ENCODE results near the gene WWC1.

The WWC1 gene

DNA sequence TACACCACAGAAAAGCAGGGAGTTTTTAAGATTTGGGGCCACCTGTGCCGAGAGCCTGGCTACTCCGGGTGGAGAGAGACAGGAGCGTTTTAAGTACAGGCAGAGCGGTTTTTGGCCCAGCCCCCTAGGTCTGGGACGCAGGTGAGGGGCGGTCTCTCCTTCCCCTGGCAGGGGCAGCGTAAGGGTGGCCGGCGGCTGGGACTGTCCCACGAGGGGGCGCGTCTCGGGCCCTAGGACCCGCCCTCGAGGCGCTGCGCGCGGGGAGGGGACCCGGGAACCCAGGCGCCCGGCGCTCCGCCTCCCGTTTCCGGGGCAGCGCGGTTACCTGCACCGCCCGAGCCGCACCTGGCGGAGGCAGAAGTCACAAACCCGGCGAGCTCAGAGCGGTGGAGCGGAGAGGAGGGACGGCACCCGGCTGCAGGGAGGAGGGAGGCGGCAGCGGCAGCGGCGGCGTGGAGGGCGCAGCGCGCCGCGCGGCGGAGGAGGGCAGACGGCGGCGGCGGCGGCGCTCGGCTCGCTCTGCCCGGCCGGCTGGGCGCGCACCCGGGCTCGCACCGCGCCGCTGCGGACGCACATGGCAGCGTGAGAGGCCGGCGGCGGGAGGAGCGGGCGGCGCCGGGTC is at the start of gene WWC1:
Gene WWC1, plus strand, starts transcription at position 304 of the 622 bp plus-strand sequence. CDS start 508 bp downstream, outside the sequence.
- Mint-ChIP-seq H3K9me3 (peaks cover 3 to 4% of the 10 kb centered on the region in 2 donors), H3K27me3 (peaks cover 48 to 85% of the 10 kb centered on the region in 2 donors), H3K4me1 (peaks cover 8 to 28% of the 10 kb centered on the region in 2 donors), H3K27ac (no peak within 1 kb of the TSS), H3K36me3 (peaks cover 0 to 3% of the 10 kb centered on the region in 2 donors), H3K4me3 (peak within 1 kb of the TSS; percentile 61 to 63)
- DNase-seq (peak; percentile 49), ATAC-seq (replicated peaks) (peak; percentile 81 to 85)

DNA sequence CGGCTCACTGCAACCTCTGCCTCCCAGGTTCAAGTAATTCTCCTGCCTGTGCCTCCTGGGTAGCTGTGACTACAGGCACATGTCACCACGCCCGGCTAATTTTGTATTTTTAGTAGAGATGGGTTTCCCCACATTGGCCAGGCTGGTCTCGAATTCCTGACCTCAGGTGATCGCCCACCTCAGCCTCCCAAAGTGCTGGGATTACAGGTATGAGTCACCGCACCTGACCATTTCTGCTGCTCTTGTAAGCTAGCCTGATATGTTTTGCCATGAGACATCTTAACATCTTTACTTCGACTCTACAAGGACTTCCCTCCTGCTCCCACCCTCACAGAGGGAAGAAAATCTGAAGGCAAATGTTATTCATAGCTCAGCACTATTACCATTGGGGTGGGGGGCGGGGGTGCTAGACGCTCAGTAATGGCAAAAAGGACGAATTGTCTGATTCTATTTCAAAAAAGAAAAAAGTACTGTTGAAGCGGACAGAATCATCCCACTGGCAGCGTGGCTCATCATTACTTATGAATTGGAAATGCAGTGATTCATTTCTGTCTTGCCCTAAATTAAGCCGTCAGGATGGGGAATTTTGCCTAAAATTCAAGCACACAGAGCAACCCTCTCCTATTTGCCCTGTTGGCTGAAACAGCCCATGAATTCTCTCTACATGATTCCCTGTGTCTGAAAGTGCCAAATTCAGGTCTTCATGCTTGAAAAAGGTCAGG is 46.4 kb upstream of the WWC1 start:
- Mint-ChIP-seq H3K36me3 (no peaks in the 10 kb centered on the region), H3K4me1 (no peaks in the 10 kb centered on the region), H3K9me3 (peaks cover 3 to 4% of the 10 kb centered on the region in 2 donors), H3K4me3 (no peak overlapping the region), H3K27ac (no peak overlapping the region), H3K27me3 (peaks cover 3 to 7% of the 10 kb centered on the region in 2 donors)
- ATAC-seq (replicated peaks), result no peak
- DNase-seq, result no peak

DNA sequence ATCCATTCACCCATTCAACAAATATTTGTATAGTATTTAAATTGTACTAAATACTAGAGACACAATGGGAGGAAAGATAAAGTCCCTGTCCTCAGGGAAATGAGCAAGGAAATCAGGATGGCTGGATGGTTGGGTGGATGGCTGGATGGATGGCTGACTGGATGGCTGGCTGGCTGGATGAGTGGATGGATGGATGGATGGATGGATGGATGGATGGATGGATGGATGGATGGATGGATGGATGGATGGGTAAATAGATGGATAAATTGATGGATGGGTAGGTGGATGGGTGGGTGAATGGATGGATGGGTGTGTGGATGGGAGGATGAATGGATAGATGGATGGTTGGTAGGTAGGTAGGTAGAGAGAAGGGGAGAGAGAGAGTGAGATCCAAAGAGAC is 41.5 kb upstream of the WWC1 start:
- ATAC-seq (replicated peaks) (no peak), DNase-seq (no peak)
- Mint-ChIP-seq H3K4me3 (no peak overlapping the region), H3K36me3 (no peaks in the 10 kb centered on the region), H3K27me3 (peaks cover 3 to 8% of the 10 kb centered on the region in 2 donors), H3K9me3 (peaks cover 3 to 6% of the 10 kb centered on the region in 2 donors), H3K4me1 (no peaks in the 10 kb centered on the region), H3K27ac (no peak overlapping the region)

DNA sequence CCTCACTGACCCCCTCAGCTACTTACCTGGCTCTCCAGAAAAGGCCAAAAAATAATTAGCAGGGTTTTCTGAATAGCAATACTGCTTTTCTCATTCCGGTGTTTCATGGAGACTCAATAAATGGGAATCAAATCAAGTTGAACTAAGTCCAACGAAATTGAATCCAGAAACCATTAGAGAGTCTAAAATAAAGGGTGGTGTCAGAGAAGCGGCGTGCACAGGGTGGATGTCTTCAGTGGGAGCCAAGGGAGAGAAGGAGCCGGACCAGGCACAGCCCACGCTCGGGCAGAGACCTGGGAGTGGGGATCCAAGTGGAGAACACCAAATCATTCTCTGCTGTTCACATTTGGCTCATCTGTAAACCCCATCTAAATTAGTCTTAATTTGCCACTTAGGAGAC is 40.2 kb upstream of the WWC1 start:
- no peak overlapping the region for H3K4me3 Mint-ChIP-seq
- H3K36me3 Mint-ChIP-seq, result no peaks in the 10 kb centered on the region
- no peaks in the 10 kb centered on the region for H3K4me1 Mint-ChIP-seq
- no peak overlapping the region for H3K27ac Mint-ChIP-seq
- ATAC-seq (replicated peaks) (no peak), DNase-seq (no peak)
- peaks cover 3 to 8% of the 10 kb centered on the region in 2 donors for H3K27me3 Mint-ChIP-seq
- peaks cover 3 to 6% of the 10 kb centered on the region in 2 donors for H3K9me3 Mint-ChIP-seq

DNA sequence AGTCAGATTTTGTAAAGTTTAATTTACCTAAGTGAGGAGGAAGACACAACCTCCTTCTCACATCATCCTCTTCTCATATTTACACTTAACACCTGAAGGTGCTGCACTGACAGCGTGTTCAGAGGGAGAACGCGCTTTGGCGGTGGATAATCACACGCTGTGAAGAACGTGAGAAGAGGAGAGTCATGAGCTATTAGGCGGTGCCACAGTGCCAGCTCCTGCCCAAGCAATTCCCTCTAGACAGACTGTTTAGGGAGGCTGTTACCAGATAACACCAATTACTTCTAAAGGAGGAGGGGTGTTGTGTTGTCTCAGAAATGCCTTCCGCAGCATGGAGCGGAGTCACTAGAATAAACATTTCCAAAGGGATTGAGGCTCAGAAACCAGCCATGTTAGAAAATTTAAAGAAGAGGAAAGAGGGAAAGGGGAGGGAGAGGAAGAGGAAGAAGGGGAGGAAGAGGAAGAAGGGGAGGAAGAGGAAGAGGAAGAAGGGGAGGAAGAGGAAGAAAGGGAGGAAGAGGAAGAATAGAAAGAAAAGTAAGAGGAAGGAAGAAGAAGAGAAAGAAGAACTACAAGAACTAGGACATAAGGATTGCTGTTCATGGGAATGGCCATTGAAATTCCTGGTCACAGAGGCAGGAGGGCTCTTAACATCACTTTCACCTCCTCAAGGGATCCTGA is 37.3 kb upstream of the WWC1 start:
- Mint-ChIP-seq H3K4me3 (no peak overlapping the region), H3K9me3 (peaks cover 0 to 4% of the 10 kb centered on the region in 2 donors), H3K36me3 (no peaks in the 10 kb centered on the region), H3K27me3 (peaks cover 6 to 8% of the 10 kb centered on the region in 2 donors), H3K4me1 (peaks cover 0 to 2% of the 10 kb centered on the region in 2 donors), H3K27ac (no peak overlapping the region)
- DNase-seq (no peak), ATAC-seq (replicated peaks) (no peak)

DNA sequence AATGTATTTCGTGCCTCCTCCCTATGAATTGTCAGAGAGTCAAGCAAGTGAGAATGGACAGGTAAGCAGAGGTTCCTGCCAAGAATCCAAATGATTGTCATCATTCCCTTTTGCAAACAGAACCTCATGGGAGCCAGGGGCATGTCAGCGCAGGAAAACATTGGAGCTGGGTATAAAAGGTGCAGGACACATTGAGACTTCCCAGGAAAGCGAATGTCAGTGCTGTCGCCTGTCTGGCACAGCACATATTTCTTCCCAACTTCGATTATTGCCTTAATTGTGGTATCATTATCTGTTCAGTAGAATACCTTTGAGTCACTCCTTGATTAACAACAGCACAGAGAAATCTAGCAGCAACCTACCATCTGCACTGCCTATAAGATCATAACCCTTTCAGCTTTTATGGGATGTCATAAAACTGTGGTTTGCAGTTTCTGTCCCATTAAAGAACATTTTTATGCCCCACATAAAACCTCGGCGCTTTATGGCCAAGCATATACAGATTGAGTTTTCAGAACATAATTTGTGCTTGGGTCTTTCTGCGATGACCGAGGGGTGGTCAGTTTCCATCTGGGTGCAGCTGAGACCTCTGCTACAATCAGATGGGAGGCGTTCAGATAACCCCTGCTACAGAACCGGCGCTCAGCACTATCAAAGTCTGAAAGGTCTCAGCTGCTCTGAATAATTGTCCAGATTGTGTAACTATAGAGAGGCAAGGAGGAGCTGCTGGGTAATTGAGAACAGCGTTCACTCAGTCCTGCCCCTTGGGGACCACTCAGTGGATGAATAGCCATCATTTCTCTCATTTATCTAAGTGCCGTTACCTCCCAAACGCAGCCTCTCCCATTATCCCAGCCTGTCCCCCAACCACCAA is 30.9 kb upstream of the WWC1 start:
- H3K27me3 Mint-ChIP-seq, result peaks cover 0 to 6% of the 10 kb centered on the region in 2 donors
- DNase-seq (no peak), ATAC-seq (replicated peaks) (no peak)
- no peaks in the 10 kb centered on the region for H3K9me3 Mint-ChIP-seq
- no peaks in the 10 kb centered on the region for H3K36me3 Mint-ChIP-seq
- peaks cover 0 to 2% of the 10 kb centered on the region in 2 donors for H3K4me1 Mint-ChIP-seq
- H3K4me3 Mint-ChIP-seq, result no peak overlapping the region
- H3K27ac Mint-ChIP-seq, result no peak overlapping the region

DNA sequence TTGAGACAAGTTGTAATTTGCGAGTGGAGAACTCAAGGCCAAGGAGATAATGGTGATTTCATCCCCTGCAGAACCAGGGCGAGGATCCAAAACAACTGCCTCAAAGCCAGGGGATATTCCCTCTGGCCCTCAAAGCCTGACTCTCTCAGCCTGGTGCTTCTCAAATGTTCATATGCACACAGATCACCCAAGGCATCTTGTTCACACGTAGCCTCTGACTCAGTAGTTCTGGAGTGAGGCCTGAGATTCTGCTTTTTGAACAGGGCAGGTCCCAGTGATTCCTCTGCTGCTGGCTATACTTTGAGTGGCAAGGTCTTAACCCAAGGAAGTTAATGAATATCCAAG is 30.2 kb upstream of the WWC1 start:
- no peaks in the 10 kb centered on the region for H3K36me3 Mint-ChIP-seq
- H3K9me3 Mint-ChIP-seq, result no peaks in the 10 kb centered on the region
- ATAC-seq (replicated peaks) (no peak), DNase-seq (no peak)
- H3K27ac Mint-ChIP-seq, result no peak overlapping the region
- H3K4me1 Mint-ChIP-seq, result peaks cover 0 to 2% of the 10 kb centered on the region in 2 donors
- peaks cover 0 to 6% of the 10 kb centered on the region in 2 donors for H3K27me3 Mint-ChIP-seq
- no peak overlapping the region for H3K4me3 Mint-ChIP-seq

DNA sequence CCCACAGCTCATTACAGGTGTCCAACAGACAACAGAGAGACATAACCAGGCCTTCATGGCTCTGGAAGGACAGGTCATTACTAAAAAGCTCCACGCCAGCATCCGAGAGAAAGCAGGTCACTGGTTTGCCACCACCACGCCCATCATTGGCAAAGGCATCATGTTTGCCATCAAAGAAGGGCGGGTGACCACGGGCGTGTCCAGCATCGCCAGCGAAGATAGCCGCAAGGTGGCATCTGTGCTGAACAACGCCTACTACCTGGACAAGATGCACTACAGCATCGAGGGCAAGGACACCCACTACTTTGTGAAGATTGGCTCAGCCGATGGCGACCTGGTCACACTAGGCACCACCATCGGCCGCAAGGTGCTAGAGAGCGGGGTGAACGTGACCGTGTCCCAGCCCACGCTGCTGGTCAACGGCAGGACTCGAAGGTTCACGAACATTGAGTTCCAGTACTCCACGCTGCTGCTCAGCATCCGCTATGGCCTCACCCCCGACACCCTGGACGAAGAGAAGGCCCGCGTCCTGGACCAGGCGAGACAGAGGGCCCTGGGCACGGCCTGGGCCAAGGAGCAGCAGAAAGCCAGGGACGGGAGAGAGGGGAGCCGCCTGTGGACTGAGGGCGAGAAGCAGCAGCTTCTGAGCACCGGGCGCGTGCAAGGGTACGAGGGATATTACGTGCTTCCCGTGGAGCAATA is 29.3 kb upstream of the WWC1 start:
- Mint-ChIP-seq H3K27me3 (peaks cover 0 to 1% of the 10 kb centered on the region in 2 donors), H3K27ac (no peak overlapping the region)

DNA sequence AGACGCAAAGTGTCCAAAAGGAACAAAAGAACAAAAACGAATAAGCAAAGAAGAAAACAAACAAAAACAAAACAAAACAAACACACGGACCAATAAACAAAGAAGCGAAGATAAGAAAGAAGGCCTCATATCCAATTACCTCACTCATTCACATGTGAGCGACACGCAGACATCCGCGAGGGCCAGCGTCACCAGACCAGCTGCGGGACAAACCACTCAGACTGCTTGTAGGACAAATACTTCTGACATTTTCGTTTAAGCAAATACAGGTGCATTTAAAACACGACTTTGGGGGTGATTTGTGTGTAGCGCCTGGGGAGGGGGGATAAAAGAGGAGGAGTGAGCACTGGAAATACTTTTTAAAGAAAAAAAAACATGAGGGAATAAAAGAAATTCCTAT is 28.3 kb upstream of the WWC1 start:
- DNase-seq, result no peak
- no peak overlapping the region for H3K27ac Mint-ChIP-seq
- peaks cover 0 to under 1% of the 10 kb centered on the region in 2 donors for H3K27me3 Mint-ChIP-seq
- ATAC-seq (replicated peaks), result no peak
- H3K4me3 Mint-ChIP-seq, result no peak overlapping the region
- H3K36me3 Mint-ChIP-seq, result no peaks in the 10 kb centered on the region
- H3K4me1 Mint-ChIP-seq, result peaks cover 0 to under 1% of the 10 kb centered on the region in 2 donors
- no peaks in the 10 kb centered on the region for H3K9me3 Mint-ChIP-seq

More for the DNA sequence above, 29.3 kb upstream of the WWC1 start:
- Mint-ChIP-seq H3K36me3 (no peaks in the 10 kb centered on the region), H3K4me3 (no peak overlapping the region), H3K4me1 (peaks cover 0 to 2% of the 10 kb centered on the region in 2 donors), H3K9me3 (no peaks in the 10 kb centered on the region)
- DNase-seq, result no peak
- no peak for ATAC-seq (replicated peaks)

DNA sequence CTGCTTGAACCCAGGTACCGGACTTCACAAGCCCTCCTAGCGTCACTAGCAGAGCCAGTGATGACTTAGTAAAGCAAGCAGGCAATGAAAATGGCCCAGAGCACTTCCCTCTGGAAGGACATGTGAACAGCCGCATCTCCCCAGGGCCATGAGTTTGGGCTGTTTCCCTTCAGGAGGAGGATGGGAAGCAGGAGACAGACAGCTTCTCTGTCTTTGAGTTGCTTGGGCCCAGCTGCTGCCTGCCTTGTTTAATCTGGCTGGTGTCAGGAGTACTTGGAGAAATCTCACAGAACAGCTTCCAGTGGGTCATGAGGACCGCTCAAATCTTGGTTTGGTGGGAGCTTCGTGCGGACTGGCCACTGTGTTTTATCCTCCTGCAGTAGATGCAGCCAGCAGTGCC is 25.4 kb upstream of the WWC1 start:
- ATAC-seq (replicated peaks) (no peak), DNase-seq (no peak)
- Mint-ChIP-seq H3K27ac (no peak overlapping the region), H3K4me1 (peaks cover 7 to 15% of the 10 kb centered on the region in 2 donors), H3K27me3 (peaks cover 16 to 17% of the 10 kb centered on the region in 2 donors), H3K4me3 (no peak overlapping the region), H3K36me3 (no peaks in the 10 kb centered on the region), H3K9me3 (no peaks in the 10 kb centered on the region)

DNA sequence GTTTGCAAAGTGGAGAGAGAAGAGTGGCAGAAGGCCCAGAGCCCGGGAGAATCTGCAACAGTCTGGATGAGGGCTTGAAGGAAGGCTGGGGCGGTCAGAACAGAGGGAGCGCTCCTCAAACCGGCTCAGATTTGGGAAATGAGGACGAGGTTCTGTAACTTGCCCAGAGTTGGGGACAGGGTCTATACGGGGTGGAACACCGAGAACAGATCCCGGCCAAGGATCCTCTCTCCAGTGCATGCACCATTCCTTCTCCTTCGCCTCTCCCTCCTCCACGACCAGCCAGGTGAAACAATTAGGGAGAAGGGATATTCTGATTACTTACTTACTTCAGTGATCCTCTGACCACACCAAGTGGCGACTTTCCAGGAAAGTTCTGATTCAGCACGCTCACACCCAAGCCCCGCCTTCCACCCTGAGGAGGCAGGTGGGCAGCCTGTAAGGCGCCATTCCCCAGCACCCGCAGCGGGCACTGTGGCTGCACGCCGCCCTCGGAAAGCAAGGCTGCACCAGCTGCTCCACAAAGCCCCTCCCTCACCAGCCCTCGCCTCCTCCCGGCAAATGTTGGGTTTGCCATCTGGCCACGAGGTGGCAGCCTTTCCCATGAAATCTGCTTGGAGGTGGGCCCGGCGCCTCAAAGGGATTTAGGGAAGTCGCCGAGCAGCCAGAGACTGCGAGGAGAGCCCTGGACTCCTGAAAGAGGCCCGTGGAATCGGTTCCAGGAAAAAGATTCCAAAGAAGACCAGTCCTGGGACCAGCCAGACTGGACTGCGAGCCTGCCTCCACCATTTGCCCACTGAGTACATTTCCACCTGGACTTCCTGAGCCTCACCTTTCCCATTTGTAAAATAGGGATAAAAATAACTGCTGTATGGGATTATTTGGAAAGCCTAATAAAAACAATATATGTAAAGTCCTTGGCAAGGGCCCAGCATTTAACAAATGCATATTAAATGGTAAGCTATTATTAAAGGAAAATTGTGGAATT is 22.2 kb upstream of the WWC1 start:
- Mint-ChIP-seq H3K27me3 (peaks cover 16 to 30% of the 10 kb centered on the region in 2 donors), H3K4me3 (peak overlapping the region in 1 of 2 donors; percentile 59)
- peak; percentile 78 to 89 for ATAC-seq (replicated peaks)

DNA sequence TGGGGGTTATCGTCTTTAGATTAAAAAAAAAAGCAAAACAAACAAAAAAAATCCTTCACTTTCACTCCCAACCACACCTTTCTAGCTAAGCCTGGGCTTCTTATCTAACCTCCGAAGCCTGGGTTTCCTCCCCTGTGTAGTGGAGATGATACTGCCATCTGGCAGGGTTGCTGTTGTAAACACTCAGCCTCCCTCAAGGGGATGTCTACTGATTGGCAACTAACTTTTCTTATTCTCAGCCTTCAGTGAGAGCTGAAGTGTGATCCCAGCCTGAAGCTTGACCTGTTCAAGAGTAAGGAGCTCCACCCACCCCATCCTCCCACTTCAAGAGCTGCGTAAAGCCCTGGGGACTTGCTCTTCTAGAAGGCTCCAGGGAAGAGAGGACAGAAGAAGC is 21.5 kb upstream of the WWC1 start:
- Mint-ChIP-seq H3K27me3 (peaks cover 16 to 30% of the 10 kb centered on the region in 2 donors), H3K27ac (no peak overlapping the region), H3K4me1 (peaks cover 7 to 15% of the 10 kb centered on the region in 2 donors), H3K4me3 (no peak overlapping the region), H3K36me3 (no peaks in the 10 kb centered on the region), H3K9me3 (no peaks in the 10 kb centered on the region)
- DNase-seq (no peak), ATAC-seq (replicated peaks) (peak in 1 of 2 donors; percentile 35)

More for the DNA sequence above, 22.2 kb upstream of the WWC1 start:
- H3K4me1 Mint-ChIP-seq, result peaks cover 7 to 15% of the 10 kb centered on the region in 2 donors
- H3K9me3 Mint-ChIP-seq, result no peaks in the 10 kb centered on the region
- DNase-seq, result peak; percentile 60
- no peak overlapping the region for H3K27ac Mint-ChIP-seq
- no peaks in the 10 kb centered on the region for H3K36me3 Mint-ChIP-seq

Data from stimulated activated naive B cell treated with anti-CD40 and anti-IgM and Interleukin-4, amounts not matched to agents 10 μg/mL and 1 μg/mL and 100 μg/mL, for 72 hours (primary cell).